ENCODE results near the gene PXDN.

Gene PXDN

DNA sequence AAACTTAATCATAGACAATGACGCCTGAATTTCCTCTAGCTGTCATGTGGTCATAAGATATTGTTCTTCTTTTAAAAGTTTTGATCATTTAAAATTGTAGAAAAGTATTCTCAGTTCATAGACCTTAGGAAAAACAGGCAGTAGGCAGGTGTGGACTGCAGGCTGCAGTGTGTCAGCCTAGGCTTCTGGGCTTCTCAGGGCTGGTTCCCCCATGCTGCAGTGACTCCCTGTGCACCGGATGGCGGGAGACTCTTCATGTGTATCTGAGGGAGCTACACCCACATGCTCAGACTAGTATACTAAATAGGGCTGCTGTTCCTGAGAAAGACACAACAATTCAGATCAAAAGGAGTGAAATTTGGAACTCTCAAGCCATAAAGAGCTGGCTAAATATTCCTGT, 72.4 kb downstream of the PXDN start:
- TF ChIP-seq, protein P1, sequence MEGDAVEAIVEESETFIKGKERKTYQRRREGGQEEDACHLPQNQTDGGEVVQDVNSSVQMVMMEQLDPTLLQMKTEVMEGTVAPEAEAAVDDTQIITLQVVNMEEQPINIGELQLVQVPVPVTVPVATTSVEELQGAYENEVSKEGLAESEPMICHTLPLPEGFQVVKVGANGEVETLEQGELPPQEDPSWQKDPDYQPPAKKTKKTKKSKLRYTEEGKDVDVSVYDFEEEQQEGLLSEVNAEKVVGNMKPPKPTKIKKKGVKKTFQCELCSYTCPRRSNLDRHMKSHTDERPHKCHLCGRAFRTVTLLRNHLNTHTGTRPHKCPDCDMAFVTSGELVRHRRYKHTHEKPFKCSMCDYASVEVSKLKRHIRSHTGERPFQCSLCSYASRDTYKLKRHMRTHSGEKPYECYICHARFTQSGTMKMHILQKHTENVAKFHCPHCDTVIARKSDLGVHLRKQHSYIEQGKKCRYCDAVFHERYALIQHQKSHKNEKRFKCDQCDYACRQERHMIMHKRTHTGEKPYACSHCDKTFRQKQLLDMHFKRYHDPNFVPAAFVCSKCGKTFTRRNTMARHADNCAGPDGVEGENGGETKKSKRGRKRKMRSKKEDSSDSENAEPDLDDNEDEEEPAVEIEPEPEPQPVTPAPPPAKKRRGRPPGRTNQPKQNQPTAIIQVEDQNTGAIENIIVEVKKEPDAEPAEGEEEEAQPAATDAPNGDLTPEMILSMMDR (conservative IDR thresholded peaks at IDR 0.05; ENCODE audit: low read depth, low read length), result no peak
- no peak for DNase-seq (ENCODE audit: low read depth)
- H3K4me3 ChIP-seq (ENCODE audit: low read depth, low read length), result no peak overlapping the region

GRCh38 chr2:1670636-1671035, 73.7 kb downstream of the PXDN start:
- no peak overlapping the region for H3K4me3 ChIP-seq (ENCODE audit: low read depth, low read length)
- DNase-seq (ENCODE audit: low read depth), result no peak
- TF ChIP-seq, protein P1 (conservative IDR thresholded peaks at IDR 0.05; ENCODE audit: low read depth, low read length), result no peak

DNA sequence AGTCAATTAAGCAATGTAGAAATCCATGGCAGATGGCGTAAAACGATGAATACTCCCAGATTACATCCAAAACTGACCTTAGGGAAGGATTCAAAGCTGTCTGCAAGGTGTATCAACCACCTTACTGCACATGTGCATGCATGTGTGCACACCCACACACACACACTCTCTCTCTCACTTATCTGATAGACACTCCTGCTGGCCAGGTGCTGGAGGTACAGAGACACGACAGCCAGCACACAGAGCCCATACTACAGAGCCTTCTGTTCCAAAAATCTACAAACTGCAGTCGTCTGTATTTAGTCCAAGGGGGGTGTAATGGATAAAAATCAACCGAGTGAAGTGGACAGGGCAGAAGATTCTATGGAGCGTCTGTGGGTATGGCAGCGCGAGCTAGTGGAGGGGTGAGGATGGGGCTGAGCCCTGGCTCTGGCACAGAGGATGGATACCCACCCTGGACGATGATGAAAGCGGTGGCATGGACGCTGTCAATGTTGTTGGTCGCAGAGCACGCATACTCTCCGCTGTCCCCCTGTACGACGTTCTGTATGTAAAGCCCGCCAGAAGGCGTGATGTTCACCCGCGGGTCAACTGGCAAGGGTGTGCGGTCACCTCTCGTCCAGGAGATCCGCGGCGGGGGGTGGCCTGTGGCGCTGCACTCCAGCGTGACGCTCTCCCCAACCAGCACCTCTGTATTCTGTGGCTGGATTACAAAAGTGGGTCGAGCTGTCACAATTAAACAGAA, 78.4 kb downstream of the PXDN start:
- TF ChIP-seq, protein P1 (conservative IDR thresholded peaks at IDR 0.05; ENCODE audit: low read depth, low read length), result no peak
- H3K4me3 ChIP-seq (ENCODE audit: low read depth, low read length), result no peak overlapping the region
- no peak for DNase-seq (ENCODE audit: low read depth)

DNA sequence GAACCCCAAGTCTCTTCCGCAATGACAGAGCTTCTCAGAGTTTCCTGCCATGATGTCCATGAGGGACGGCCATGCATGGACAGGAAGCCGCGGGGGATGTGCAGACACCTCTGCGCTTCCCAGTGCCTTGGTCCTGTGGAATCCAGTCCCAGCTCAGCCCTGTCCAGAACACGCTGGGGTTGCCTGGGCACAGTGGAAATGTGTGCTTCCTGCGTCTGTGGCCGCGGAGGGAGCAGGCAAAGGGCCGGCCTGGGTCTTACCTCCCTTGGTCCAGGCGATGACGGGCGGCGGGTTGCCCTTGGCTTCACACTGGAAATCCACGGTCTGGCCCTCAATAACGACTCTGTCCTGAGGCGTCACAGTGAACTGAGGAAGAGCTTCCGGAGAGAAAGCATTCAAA, 79.6 kb downstream of the PXDN start:
- no peak overlapping the region for H3K4me3 ChIP-seq (ENCODE audit: low read depth, low read length)
- no peak for DNase-seq (ENCODE audit: low read depth)
- TF ChIP-seq, protein P1 (conservative IDR thresholded peaks at IDR 0.05; ENCODE audit: low read depth, low read length), result no peak

DNA sequence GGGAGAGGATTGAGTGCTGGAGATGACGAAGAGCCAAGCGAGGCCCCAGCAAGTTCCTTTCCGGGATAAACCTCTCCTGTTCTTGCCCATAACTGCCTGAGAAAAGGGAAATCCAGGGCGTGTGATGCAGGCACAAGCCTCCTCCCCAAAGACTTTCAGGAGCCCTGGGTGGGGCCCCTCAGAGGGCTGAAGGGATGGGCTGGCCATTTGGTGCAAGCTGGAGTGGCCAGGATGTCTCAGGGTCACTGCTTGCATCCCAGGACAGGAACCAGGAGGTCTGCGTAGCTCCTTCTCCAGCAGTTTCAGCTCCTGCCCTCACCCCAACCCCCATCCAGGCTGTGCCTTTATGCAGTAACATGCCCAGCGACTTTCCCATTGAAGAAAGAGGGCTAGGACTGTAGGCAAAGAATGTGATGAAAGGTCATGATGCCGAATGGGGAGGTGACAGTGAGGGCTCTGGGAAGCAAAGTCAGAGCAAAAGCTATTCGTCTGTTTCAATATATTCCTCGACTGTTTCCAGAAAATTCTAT, 80.2 kb downstream of the PXDN start:
- DNase-seq (ENCODE audit: low read depth), result no peak
- TF ChIP-seq, protein P1 (conservative IDR thresholded peaks at IDR 0.05; ENCODE audit: low read depth, low read length), result no peak
- no peak overlapping the region for H3K4me3 ChIP-seq (ENCODE audit: low read depth, low read length)

- H3K4me3 ChIP-seq (ENCODE audit: low read depth, low read length), result no peak overlapping the region
- TF ChIP-seq, protein P1 (conservative IDR thresholded peaks at IDR 0.05; ENCODE audit: low read depth, low read length), result no peak
- no peak for DNase-seq (ENCODE audit: low read depth)
These were observed 80.7 kb downstream of the PXDN start for GRCh38 chr2:1663621-1664020.

All from choroid plexus epithelial cell (primary cell).